ENCODE measurements around the gene ENTREP3.
"Not testable (repeated sequence)": the region's sequence is repeated elsewhere in the genome, so short reads cannot be mapped to it uniquely, and the experiment has no call there.

Gene ENTREP3

GRCh38 chr1:155231302-155231701 is 24.0 kb downstream of the ENTREP3 start:
- not testable (repeated sequence) for H3K18ac ChIP-seq (ENCODE audit: low read length); H2BK15ac ChIP-seq (replicated peaks; ENCODE audit: low read depth); H3K79me2 ChIP-seq (ENCODE audit: control insufficient read depth, insufficient read depth, low read length); H3K4me3 ChIP-seq (ENCODE audit: low read length); H3K4me2 ChIP-seq (ENCODE audit: low read length); H3K9ac ChIP-seq (ENCODE audit: low read length); H2BK5ac ChIP-seq (ENCODE audit: low read length); H3K36me3 ChIP-seq (ENCODE audit: control insufficient read depth, insufficient read depth, low read length); H3K4ac ChIP-seq (ENCODE audit: low read depth, low read length); H2AK5ac ChIP-seq (ENCODE audit: low read length); H3K23ac ChIP-seq (ENCODE audit: low read length); H4K5ac ChIP-seq (ENCODE audit: low read length); H2BK120ac ChIP-seq (ENCODE audit: low read depth, low read length); H3K4me1 ChIP-seq (ENCODE audit: control insufficient read depth, low read depth, low read length); H3K27me3 ChIP-seq (ENCODE audit: insufficient read depth, low read length, poor library complexity); DNase-seq; H3K79me1 ChIP-seq (ENCODE audit: low read length); H3K27ac ChIP-seq (ENCODE audit: low read depth, low read length); H3K56ac ChIP-seq (ENCODE audit: low read length); H4K8ac ChIP-seq (ENCODE audit: low read depth, low read length)
- no CpG with 5 or more reads among the region's 3 CpGs for WGBS (ENCODE audit: extremely low coverage, insufficient coverage, low lambda C conversion rate)

- H2BK15ac ChIP-seq (replicated peaks; ENCODE audit: low read depth), result no peak overlapping the region
- H3K4me2 ChIP-seq (ENCODE audit: low read length), result peak overlapping the region; percentile 59
- no peak overlapping the region for H4K5ac ChIP-seq (ENCODE audit: low read length)
- H3K4me1 ChIP-seq (ENCODE audit: control insufficient read depth, low read depth, low read length), result peaks cover 4% of the 10 kb centered on the region
- H2BK120ac ChIP-seq (ENCODE audit: low read depth, low read length), result no peak overlapping the region
- WGBS (ENCODE audit: extremely low coverage, insufficient coverage, low lambda C conversion rate), result no CpG with 5 or more reads among the region's 9 CpGs
- H3K56ac ChIP-seq (ENCODE audit: low read length), result peak overlapping the region; percentile 95
- peak overlapping the region; percentile 64 for H2BK5ac ChIP-seq (ENCODE audit: low read length)
- no peak for DNase-seq
- no peaks in the 10 kb centered on the region for H3K79me1 ChIP-seq (ENCODE audit: low read length)
- H3K23ac ChIP-seq (ENCODE audit: low read length), result no peak overlapping the region
- H2AK5ac ChIP-seq (ENCODE audit: low read length), result peak overlapping the region; percentile 99
- H3K4me3 ChIP-seq (ENCODE audit: low read length), result no peak overlapping the region
- H3K27me3 ChIP-seq (ENCODE audit: insufficient read depth, low read length, poor library complexity), result no peaks in the 10 kb centered on the region
- H3K4ac ChIP-seq (ENCODE audit: low read depth, low read length), result peak overlapping the region; percentile 84
- peak overlapping the region; percentile 24 for H3K18ac ChIP-seq (ENCODE audit: low read length)
- H3K36me3 ChIP-seq (ENCODE audit: control insufficient read depth, insufficient read depth, low read length), result no peaks in the 10 kb centered on the region
- H3K27ac ChIP-seq (ENCODE audit: low read depth, low read length), result no peak overlapping the region
- H3K9ac ChIP-seq (ENCODE audit: low read length), result peak overlapping the region; percentile 82
- no peak overlapping the region for H4K8ac ChIP-seq (ENCODE audit: low read depth, low read length)
- no peaks in the 10 kb centered on the region for H3K79me2 ChIP-seq (ENCODE audit: control insufficient read depth, insufficient read depth, low read length)
Measured at GRCh38 chr1:155228096-155228427, 27.2 kb downstream of the ENTREP3 start.

GRCh38 chr1:155227261-155228095 is 27.8 kb downstream of the ENTREP3 start:
- Histone ChIP-seq H3K18ac (ENCODE audit: low read length) (peak overlapping the region; percentile 24), H3K79me1 (ENCODE audit: low read length) (no peaks in the 10 kb centered on the region), H3K27ac (ENCODE audit: low read depth, low read length) (peak overlapping the region; percentile 75), H4K5ac (ENCODE audit: low read length) (peak overlapping the region; percentile 84), H3K4me2 (ENCODE audit: low read length) (peak overlapping the region; percentile 86), H3K23ac (ENCODE audit: low read length) (no peak overlapping the region), H3K79me2 (ENCODE audit: control insufficient read depth, insufficient read depth, low read length) (no peaks in the 10 kb centered on the region), H3K4me3 (ENCODE audit: low read length) (peak overlapping the region; percentile 88), H3K36me3 (ENCODE audit: control insufficient read depth, insufficient read depth, low read length) (no peaks in the 10 kb centered on the region), H3K56ac (ENCODE audit: low read length) (peak overlapping the region; percentile 99), H3K4me1 (ENCODE audit: control insufficient read depth, low read depth, low read length) (peaks cover 4% of the 10 kb centered on the region), H2BK120ac (ENCODE audit: low read depth, low read length) (no peak overlapping the region), H2AK5ac (ENCODE audit: low read length) (peak overlapping the region; percentile 99), H3K9ac (ENCODE audit: low read length) (peak overlapping the region; percentile 98), H2BK15ac (replicated peaks; ENCODE audit: low read depth) (no peak overlapping the region), H3K4ac (ENCODE audit: low read depth, low read length) (peak overlapping the region; percentile 84), H4K8ac (ENCODE audit: low read depth, low read length) (no peak overlapping the region), H2BK5ac (ENCODE audit: low read length) (peak overlapping the region; percentile 64), H3K27me3 (ENCODE audit: insufficient read depth, low read length, poor library complexity) (no peaks in the 10 kb centered on the region)
- DNase-seq, result peak; percentile 100
- WGBS (ENCODE audit: extremely low coverage, insufficient coverage, low lambda C conversion rate), result no CpG with 5 or more reads among the region's 42 CpGs

GRCh38 chr1:155226910-155227260 is 28.4 kb downstream of the ENTREP3 start:
- H3K56ac ChIP-seq (ENCODE audit: low read length), result peak overlapping the region; percentile 99
- H4K5ac ChIP-seq (ENCODE audit: low read length), result peak overlapping the region; percentile 84
- H3K27ac ChIP-seq (ENCODE audit: low read depth, low read length), result peak overlapping the region; percentile 75
- peak overlapping the region; percentile 67 for H2AK5ac ChIP-seq (ENCODE audit: low read length)
- H2BK120ac ChIP-seq (ENCODE audit: low read depth, low read length), result no peak overlapping the region
- H3K27me3 ChIP-seq (ENCODE audit: insufficient read depth, low read length, poor library complexity), result no peaks in the 10 kb centered on the region
- no peak overlapping the region for H4K8ac ChIP-seq (ENCODE audit: low read depth, low read length)
- peak overlapping the region; percentile 88 for H3K4me3 ChIP-seq (ENCODE audit: low read length)
- peaks cover 4% of the 10 kb centered on the region for H3K4me1 ChIP-seq (ENCODE audit: control insufficient read depth, low read depth, low read length)
- H3K36me3 ChIP-seq (ENCODE audit: control insufficient read depth, insufficient read depth, low read length), result no peaks in the 10 kb centered on the region
- peak overlapping the region; percentile 52 for H3K18ac ChIP-seq (ENCODE audit: low read length)
- H3K4me2 ChIP-seq (ENCODE audit: low read length), result peak overlapping the region; percentile 86
- DNase-seq, result no peak
- H3K79me2 ChIP-seq (ENCODE audit: control insufficient read depth, insufficient read depth, low read length), result no peaks in the 10 kb centered on the region
- no peak overlapping the region for H3K23ac ChIP-seq (ENCODE audit: low read length)
- no peak overlapping the region for H2BK15ac ChIP-seq (replicated peaks; ENCODE audit: low read depth)
- peak overlapping the region; percentile 89 for H3K4ac ChIP-seq (ENCODE audit: low read depth, low read length)
- H3K79me1 ChIP-seq (ENCODE audit: low read length), result no peaks in the 10 kb centered on the region
- WGBS (ENCODE audit: extremely low coverage, insufficient coverage, low lambda C conversion rate), result no CpG with 5 or more reads among the region's 19 CpGs
- peak overlapping the region; percentile 98 for H3K9ac ChIP-seq (ENCODE audit: low read length)
- H2BK5ac ChIP-seq (ENCODE audit: low read length), result peak overlapping the region; percentile 63

- peak overlapping the region; percentile 75 for H3K27ac ChIP-seq (ENCODE audit: low read depth, low read length)
- H3K4me2 ChIP-seq (ENCODE audit: low read length), result peak overlapping the region; percentile 86
- H3K23ac ChIP-seq (ENCODE audit: low read length), result no peak overlapping the region
- no peak overlapping the region for H2BK120ac ChIP-seq (ENCODE audit: low read depth, low read length)
- no peak overlapping the region for H4K8ac ChIP-seq (ENCODE audit: low read depth, low read length)
- peak overlapping the region; percentile 67 for H2AK5ac ChIP-seq (ENCODE audit: low read length)
- no peaks in the 10 kb centered on the region for H3K79me2 ChIP-seq (ENCODE audit: control insufficient read depth, insufficient read depth, low read length)
- H3K36me3 ChIP-seq (ENCODE audit: control insufficient read depth, insufficient read depth, low read length), result no peaks in the 10 kb centered on the region
- no CpG with 5 or more reads among the region's 7 CpGs for WGBS (ENCODE audit: extremely low coverage, insufficient coverage, low lambda C conversion rate)
- H2BK5ac ChIP-seq (ENCODE audit: low read length), result no peak overlapping the region
- H3K56ac ChIP-seq (ENCODE audit: low read length), result peak overlapping the region; percentile 99
- peak; percentile 96 for DNase-seq
- no peaks in the 10 kb centered on the region for H3K79me1 ChIP-seq (ENCODE audit: low read length)
- no peaks in the 10 kb centered on the region for H3K27me3 ChIP-seq (ENCODE audit: insufficient read depth, low read length, poor library complexity)
- peak overlapping the region; percentile 98 for H3K9ac ChIP-seq (ENCODE audit: low read length)
- H3K4ac ChIP-seq (ENCODE audit: low read depth, low read length), result no peak overlapping the region
- no peak overlapping the region for H4K5ac ChIP-seq (ENCODE audit: low read length)
- peak overlapping the region; percentile 52 for H3K18ac ChIP-seq (ENCODE audit: low read length)
- H3K4me1 ChIP-seq (ENCODE audit: control insufficient read depth, low read depth, low read length), result peaks cover 4% of the 10 kb centered on the region
- no peak overlapping the region for H2BK15ac ChIP-seq (replicated peaks; ENCODE audit: low read depth)
- peak overlapping the region; percentile 88 for H3K4me3 ChIP-seq (ENCODE audit: low read length)
Measured at GRCh38 chr1:155226188-155226909, 28.9 kb downstream of the ENTREP3 start.

Measured in mesendoderm (in vitro differentiated cells).